NCI-H526 (cell line): ENCODE results near the gene WASL.
"Not testable (repeated sequence)": the region's sequence is repeated elsewhere in the genome, so short reads cannot be mapped to it uniquely, and the experiment has no call there.

ENCODE experiments used
- DNase-seq, 2 experiments: peaks; one replicate each; lab custom pipeline; 2025; lab: John Stamatoyannopoulos, UW

WASL gene

GRCh38 chr7:123660514-123661354 is 88.1 kb downstream of the WASL start:
- DNase-seq, result no peak

GRCh38 chr7:123658023-123658422 is 90.8 kb downstream of the WASL start:
- no peak for DNase-seq

- DNase-seq, result no peak
These were observed 91.5 kb downstream of the WASL start for GRCh38 chr7:123657304-123657685.

GRCh38 chr7:123656544-123657303 is 92.1 kb downstream of the WASL start:
- DNase-seq, result no peak

GRCh38 chr7:123655614-123656013 is 93.2 kb downstream of the WASL start, which contains the start of gene LMOD2:
LMOD2 (plus strand) TSS chr7:123655866; CDS start chr7:123655964, 98 bp downstream.
- no peak for DNase-seq

- no peak for DNase-seq
These were observed 95.6 kb downstream of the WASL start for GRCh38 chr7:123653162-123653561.

- DNase-seq, result no peak
These were observed 96.4 kb downstream of the WASL start for GRCh38 chr7:123652406-123652805.

GRCh38 chr7:123650595-123650994 is 98.2 kb downstream of the WASL start:
- no peak for DNase-seq

GRCh38 chr7:123649964-123650363 is 98.8 kb downstream of the WASL start:
- DNase-seq, result no peak

- no peak for DNase-seq
These were observed 101.6 kb downstream of the WASL start for GRCh38 chr7:123647106-123647730.

GRCh38 chr7:123645516-123645915 is 103.3 kb downstream of the WASL start:
- no peak for DNase-seq

GRCh38 chr7:123643495-123644441 is 105.0 kb downstream of the WASL start:
- peak in 1 of 2 experiments; percentile 14 for DNase-seq

- no peak for DNase-seq
These were observed 106.9 kb downstream of the WASL start for GRCh38 chr7:123641901-123642300.

GRCh38 chr7:123640583-123640982 is 108.2 kb downstream of the WASL start:
- no peak for DNase-seq

GRCh38 chr7:123639631-123640030 is 109.2 kb downstream of the WASL start:
- no peak for DNase-seq

GRCh38 chr7:123637878-123638277 is 110.9 kb downstream of the WASL start:
- no peak for DNase-seq

- peak; percentile 13 to 31 for DNase-seq
These were observed 111.6 kb downstream of the WASL start for GRCh38 chr7:123637203-123637602.

GRCh38 chr7:123635551-123636359 is 113.0 kb downstream of the WASL start:
- peak in 1 of 2 experiments; percentile 40 for DNase-seq

GRCh38 chr7:123634011-123634573 is 114.7 kb downstream of the WASL start:
- not testable (repeated sequence) for DNase-seq

GRCh38 chr7:123633553-123633952 is 115.2 kb downstream of the WASL start:
- no peak for DNase-seq
